T-helper 2 cell treated with Interferon-gamma antibody and Interleukin-4, amounts not matched to agents 100 ng/mL and 5 ng/mL, for 36 hours (primary cell): ENCODE measurements around the gene ZNF331. TPM values are rescaled to one million over a fixed set of nuclear protein-coding genes. Genes with fewer than 3 reads are reported as not detected.
"Not testable (repeated sequence)": the region's sequence is repeated elsewhere in the genome, so short reads cannot be mapped to it uniquely, and the experiment has no call there.

Experiments used
- intact Hi-C: fragments of 100-400 bp; cut with micrococcal nuclease; formaldehyde crosslinking; loops from one replicate; pipeline ENCODE4 v1.15.1; 2023
- total RNA-seq: library from RNA; stranded (reverse); gene quantifications from 2 replicates; pipeline ENCODE4 v1.2.3, GENCODE V29; 2022

Gene ZNF331
- total RNA-seq: 14.6 and 16.5 TPM in 2 replicates

DNA sequence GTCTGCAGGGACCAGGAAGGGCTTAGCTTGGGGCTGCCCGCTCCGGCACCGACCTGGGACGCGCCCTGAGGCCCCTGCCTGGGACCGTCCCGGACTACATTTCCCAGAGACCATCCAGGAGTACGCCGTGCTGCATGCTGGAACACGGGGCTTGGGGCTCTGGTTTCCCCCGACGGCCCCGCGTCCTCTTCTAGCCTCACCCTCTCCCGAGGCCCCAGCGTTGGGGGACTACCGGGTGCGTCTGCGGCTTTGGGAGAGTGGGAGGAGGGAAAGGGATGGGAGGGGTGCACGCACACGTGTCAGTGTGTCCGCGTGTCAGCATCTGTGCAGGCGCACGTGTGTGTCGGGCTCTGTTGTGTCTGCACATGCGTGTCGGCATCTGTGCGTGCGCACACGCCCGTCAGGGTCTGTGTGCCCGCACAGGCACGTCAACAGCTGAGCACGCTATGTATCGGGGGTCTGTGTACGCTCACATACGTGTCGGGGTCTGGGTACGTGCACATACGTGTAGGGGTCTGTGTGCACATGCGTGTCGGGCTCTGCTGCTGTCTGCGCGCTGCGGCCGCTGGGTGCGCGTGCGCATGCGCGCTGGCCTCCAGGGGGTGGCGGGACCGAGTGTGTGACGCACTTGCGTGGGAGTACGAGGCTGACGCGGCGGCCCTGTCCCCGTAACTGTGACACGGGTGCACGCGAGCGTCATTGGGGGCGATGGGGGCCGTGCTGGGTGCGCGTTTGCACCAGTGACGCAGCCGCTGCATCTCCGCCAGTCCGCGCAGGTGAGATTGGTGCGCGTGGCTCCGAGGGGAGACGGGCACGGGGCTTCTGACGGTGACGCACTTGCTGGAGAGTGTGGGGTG is at the start of gene ZNF331:
ZNF331 (plus strand) TSS at position 625 of the 857 bp plus-strand sequence. CDS start 31,232 bp downstream, outside the sequence.
- intact Hi-C loops: loop anchor here (1.0 to 2.0 kb wide), 2 partner anchors 17 kb away; no protein-coding TSS in a partner anchor

DNA sequence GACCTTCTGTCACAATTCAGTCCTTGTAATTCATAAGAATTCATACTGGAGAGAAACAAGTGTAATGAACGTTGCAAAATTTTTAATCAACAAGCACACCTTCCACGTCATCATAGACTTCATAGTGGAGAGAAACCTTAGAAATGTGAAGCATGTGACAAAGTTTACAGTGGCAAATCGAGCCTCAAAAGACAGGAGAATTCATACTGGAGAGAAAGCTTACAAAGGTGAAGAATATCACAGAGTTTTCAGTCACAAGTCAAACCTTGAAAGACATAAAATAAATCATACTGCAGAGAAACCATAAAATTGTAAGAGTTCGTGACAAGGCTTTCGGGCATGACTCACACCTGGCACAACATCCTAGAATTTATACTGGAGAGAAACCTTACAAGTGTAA is 45.8 kb upstream of the ZNF331 start:
- intact Hi-C loops: no loop called here

DNA sequence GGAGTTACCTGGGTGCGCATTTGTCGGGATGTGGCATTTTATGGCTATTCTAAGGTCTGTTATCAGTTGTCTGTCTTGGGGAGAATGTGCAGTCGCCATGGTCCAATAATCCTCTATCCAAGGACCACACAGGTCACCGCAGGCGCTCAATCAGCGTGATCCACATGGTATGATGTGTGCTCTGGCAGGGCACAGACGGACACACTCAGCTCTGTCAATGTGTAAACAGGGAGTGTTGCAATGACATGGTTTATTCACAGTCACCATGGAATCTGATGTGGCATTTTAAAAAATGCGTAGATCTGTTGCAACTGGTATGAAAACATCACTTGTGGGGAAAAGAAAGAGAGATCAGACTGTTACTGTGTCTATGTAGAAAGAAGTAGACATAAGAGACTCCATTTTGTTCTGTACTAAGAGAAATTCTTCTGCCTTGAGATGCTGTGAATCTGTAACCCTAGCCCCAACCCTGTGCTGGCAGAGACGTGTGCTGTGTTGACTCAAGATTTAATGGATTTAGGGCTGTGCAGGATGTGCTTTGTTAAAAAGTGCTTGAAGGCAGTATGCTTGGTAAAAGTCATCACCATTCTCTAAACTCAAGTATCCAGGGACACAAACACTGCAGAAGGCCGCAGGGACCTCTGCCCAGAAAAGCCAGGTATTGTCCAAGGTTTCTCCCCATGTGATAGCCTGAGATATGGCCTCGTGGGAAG is 40.5 kb upstream of the ZNF331 start:
- intact Hi-C loops: not testable (repeated sequence)

GRCh38 chr19:53498024-53498395 is 39.9 kb upstream of the ZNF331 start:
- intact Hi-C loops: not testable (repeated sequence)

GRCh38 chr19:53503151-53503550 is 34.8 kb upstream of the ZNF331 start:
- intact Hi-C loops: not testable (repeated sequence)

DNA sequence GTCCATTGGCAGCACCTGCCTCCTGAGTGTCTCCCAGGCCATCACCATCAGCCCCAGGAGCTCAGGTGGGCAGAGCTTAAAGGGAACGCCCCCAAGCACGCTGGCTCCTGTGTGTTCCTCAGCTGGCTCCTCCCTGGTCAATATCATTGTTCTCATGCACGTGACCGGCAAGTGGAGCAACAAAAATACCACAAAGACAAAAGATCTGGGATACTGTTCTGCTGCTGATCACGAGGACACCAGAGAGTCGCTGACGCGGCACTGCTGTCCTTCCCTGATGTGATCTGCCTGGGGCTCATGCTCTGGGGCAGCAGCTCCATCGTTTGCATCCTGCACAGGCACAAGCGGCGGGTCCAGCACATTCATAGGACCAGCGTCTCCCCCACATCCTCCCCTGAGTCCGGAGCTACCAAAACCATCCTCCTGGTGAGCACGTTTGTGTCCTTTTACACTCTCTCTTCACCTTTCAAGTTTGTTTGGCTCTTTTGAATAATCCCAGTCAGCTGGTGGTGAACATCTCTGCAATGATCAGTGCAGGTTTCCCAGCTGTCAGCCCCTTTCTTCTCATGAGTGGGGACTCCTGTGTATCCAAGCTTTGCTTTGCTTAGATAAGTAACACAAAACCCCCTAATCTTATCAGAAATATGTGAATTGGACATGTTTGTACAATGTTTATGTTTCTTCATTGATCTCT is 34.1 kb upstream of the ZNF331 start:
- intact Hi-C loops: not testable (repeated sequence)

GRCh38 chr19:53504365-53504703 is 33.6 kb upstream of the ZNF331 start:
- intact Hi-C loops: not testable (repeated sequence)

DNA sequence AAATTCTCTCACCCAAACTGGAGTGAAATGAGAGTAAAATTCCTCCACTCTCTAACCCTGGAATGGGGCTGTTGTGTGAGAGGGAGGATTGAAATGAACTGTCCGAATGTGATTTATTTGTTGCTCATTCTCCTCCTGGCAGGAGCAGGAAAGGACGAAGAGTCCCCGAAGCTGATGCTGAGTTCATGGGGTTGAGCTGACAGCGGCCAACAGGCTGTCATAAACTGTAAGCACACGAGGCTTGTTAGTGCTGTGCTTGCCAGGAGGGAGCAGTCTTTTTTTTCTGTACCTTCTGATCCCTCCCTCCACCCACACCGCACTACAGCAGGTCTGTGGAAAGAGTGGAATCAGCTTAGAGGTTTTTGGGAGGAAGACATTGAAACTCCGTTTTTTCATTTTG is 33.1 kb upstream of the ZNF331 start:
- intact Hi-C loops: no loop called here

DNA sequence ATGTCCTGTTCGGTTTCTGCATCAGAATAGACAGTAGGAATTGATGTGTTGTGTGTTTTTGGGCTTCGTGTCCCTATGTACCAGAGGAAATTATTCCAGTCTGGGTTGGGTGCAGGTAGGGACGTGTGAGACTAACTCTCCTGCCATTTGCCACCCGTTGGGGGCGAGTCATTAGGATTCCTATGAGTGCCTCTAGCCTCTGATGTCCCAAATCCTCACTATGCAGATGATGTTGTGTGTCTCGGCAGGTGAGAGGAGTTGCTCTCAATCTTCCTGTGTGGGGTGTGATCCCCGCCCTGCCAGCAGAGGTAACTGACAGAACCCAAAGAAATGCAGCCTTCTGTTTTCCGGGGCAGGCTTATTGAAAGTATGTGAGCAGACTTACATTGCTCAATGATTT is 31.2 kb upstream of the ZNF331 start:
- intact Hi-C loops: no loop called here

- intact Hi-C loops: no loop called here
These were observed 30.2 kb upstream of the ZNF331 start for GRCh38 chr19:53507523-53508442.

- intact Hi-C loops: no loop called here
These were observed 28.5 kb upstream of the ZNF331 start for GRCh38 chr19:53509443-53509842.

GRCh38 chr19:53509845-53510244 is 28.1 kb upstream of the ZNF331 start:
- intact Hi-C loops: loop anchor here (5.0 kb wide), 1 partner anchor 83 kb away; no protein-coding TSS in a partner anchor

DNA sequence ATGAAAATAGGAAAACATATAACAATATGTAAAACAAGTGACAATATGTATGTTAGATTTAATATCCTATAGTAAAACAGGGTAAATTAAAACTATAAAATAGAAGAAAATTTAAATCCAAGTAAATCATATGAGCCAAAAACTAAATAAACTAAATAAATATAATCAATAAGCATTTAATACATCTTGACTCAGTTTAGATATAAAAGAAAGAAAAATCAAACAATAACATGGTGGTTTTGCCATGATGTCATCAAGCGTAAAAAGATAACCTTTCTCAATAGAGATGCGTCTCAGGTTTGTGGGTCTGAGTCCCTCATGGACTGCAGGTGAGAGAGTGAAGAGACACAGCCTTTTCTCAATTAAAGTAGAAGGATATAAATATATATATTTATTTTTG is 26.6 kb upstream of the ZNF331 start:
- intact Hi-C loops: loop anchor here (5.0 kb wide), 1 partner anchor 84 kb away; no protein-coding TSS in a partner anchor

GRCh38 chr19:53511933-53512374 is 26.0 kb upstream of the ZNF331 start:
- intact Hi-C loops: loop anchor here (5.0 kb wide), 1 partner anchor 85 kb away; no protein-coding TSS in a partner anchor

- intact Hi-C loops: not testable (repeated sequence)
These were observed 22.9 kb upstream of the ZNF331 start for GRCh38 chr19:53515047-53515446.

GRCh38 chr19:53517114-53517741 is 20.7 kb upstream of the ZNF331 start:
- intact Hi-C loops: no loop called here

DNA sequence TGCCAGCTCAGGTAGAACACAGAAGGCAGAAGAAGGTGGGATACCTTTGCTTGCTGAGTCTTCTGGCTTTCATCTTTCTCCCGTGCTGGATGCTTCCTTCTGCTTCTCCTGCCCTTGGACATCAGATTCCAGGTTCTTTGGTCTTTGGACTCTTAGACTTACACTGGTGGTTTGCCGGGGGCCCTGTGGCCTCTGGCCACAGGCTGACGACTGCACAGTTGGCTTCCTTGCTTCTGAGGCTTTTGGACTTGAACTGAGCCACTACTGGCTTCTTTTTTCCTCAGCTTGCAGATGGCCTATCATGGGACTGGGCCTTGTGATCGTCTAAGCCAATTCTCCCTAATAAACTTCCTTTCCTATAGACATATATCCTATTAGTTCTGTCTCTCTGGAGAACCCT is 19.8 kb upstream of the ZNF331 start:
- intact Hi-C loops: no loop called here

DNA sequence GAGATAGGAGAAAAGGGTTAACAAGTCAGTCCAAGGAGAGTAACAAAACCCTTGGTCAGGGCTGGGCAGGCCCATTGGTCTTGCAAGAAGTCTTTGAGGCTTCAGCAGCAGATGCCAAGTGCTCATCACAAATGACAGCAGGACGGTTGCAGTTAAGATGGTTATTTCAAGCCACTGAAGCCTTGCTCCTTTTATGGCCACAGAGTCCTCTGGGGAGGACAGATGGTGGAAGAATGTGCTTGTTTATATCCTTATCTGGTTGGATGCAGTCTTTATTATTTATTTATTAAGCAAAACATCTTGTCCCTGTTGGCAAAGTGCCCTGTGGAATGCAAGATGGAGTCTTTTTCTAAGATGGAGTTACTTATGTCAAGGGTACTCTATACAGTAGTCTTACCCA is 19.2 kb upstream of the ZNF331 start:
- intact Hi-C loops: no loop called here

DNA sequence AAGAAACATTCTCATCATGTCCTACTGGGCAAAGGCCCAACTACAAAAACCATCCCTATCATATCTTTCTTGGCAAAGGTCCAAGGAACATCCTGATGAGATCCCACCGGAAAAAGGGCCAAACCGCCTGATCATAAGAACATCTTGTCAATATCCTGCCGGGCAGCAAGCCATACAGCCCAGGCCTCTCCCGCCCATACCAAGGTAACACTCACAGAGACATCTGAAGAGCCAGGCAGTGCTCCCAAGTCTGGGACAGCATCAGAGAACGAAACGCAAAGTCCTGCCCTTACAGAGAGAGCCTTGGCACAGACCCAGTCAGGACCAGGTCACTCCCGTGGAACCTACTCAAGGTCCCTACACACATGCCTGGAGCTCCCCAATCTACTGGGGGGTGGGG is 18.5 kb upstream of the ZNF331 start:
- intact Hi-C loops: no loop called here

GRCh38 chr19:53520163-53520546 is 17.8 kb upstream of the ZNF331 start:
- intact Hi-C loops: loop anchor here (1.0 to 5.0 kb wide), 7 partner anchors 17 to 361 kb away; partner anchors contain the start of genes MYADM, ZNF347 and ZNF765
